ENCODE data around the gene PCED1B.
"Not testable (repeated sequence)": the region's sequence is repeated elsewhere in the genome, so short reads cannot be mapped to it uniquely, and the experiment has no call there.

The PCED1B gene

DNA sequence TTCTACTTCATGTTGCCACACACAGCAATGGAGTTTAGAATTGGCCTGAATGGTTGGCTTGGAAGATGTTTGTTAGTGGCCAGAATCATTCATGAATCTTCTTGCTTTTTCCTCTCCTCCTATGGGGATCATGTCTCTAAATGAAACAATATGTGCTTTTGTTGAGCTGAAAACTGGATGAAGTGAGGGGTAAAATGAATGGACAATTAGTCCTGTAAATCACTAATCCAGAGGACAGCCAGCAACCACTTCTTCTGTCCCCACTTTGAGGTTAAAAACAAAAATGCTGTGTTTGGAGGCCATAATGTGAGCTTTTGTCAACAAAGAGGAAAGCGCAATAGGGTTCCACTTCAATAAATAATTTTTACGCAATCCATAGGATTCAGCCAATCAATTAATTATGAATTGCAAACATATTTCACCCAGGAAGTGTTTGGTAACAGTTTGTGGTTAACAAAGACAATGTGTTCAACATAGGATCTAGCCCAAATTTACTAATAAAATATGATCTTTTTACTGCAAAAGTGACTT is 30.7 kb downstream of the PCED1B start:
- Mint-ChIP-seq H3K36me3 (peaks cover 27% of the 10 kb centered on the region), H3K9me3 (no peaks in the 10 kb centered on the region), H3K27me3 (no peaks in the 10 kb centered on the region), H3K27ac (no peak overlapping the region), H3K4me1 (peaks cover under 1% of the 10 kb centered on the region), H3K4me3 (no peak overlapping the region)
- ATAC-seq (ENCODE audit: low read depth) (no peak), DNase-seq (ENCODE audit: low spot score in 2 of 2) (no peak)

- Mint-ChIP-seq H3K27ac (no peak overlapping the region), H3K4me3 (no peak overlapping the region), H3K4me1 (peaks cover 2% of the 10 kb centered on the region), H3K36me3 (peaks cover 28% of the 10 kb centered on the region), H3K9me3 (no peaks in the 10 kb centered on the region), H3K27me3 (no peaks in the 10 kb centered on the region)
- no peak for DNase-seq (ENCODE audit: low spot score in 2 of 2)
- ATAC-seq (ENCODE audit: low read depth): no peak
These were observed 31.4 kb downstream of the PCED1B start for GRCh38 chr12:47110718-47111391.

DNA sequence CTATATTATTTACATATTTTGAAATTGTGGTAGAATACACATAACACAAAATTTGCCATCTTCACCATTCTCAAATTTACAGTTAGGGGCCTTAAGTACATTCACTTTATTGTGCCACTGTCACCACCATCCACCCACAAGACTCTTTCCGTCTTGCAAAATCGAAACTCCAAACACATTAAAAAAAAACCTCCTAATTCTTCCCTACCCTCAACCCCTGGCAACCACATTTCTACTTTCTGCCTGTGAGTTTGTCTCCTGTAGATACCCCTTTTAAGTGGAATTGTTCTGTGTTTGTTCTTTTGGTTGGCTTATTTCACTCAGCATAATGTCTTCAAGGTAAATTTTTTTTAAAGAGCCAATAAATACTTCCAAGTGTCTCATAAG is 32.0 kb downstream of the PCED1B start:
- Mint-ChIP-seq H3K36me3 (peaks cover 28% of the 10 kb centered on the region), H3K4me3 (no peak overlapping the region), H3K9me3 (no peaks in the 10 kb centered on the region), H3K27ac (peak overlapping the region; percentile 7), H3K4me1 (peaks cover 2% of the 10 kb centered on the region), H3K27me3 (no peaks in the 10 kb centered on the region)
- ATAC-seq (ENCODE audit: low read depth): no peak
- no peak for DNase-seq (ENCODE audit: low spot score in 2 of 2)

DNA sequence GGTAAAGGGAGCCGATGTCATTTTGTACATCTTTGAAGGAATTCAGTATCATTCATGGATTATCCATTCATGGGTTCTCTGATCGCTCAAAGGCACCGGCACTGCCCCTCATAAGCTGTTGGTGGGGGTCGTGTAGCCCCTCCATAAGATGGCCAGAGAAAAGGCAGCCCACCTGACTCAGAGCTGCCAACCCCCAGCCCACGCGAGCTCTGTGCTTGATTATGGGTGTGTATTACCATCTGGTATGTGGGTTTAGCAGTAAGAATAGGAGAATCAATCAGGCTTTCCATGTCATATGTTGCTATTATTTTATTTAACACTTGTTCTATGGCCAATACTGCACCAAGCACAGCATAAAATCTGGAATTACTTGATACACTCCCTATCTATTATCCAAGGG is 32.4 kb downstream of the PCED1B start:
- ATAC-seq (ENCODE audit: low read depth): no peak
- peaks cover 2% of the 10 kb centered on the region for H3K4me1 Mint-ChIP-seq
- peak overlapping the region; percentile 7 for H3K27ac Mint-ChIP-seq
- peaks cover 27% of the 10 kb centered on the region for H3K36me3 Mint-ChIP-seq
- H3K4me3 Mint-ChIP-seq: no peak overlapping the region
- no peak for DNase-seq (ENCODE audit: low spot score in 2 of 2)
- no peaks in the 10 kb centered on the region for H3K27me3 Mint-ChIP-seq
- no peaks in the 10 kb centered on the region for H3K9me3 Mint-ChIP-seq

DNA sequence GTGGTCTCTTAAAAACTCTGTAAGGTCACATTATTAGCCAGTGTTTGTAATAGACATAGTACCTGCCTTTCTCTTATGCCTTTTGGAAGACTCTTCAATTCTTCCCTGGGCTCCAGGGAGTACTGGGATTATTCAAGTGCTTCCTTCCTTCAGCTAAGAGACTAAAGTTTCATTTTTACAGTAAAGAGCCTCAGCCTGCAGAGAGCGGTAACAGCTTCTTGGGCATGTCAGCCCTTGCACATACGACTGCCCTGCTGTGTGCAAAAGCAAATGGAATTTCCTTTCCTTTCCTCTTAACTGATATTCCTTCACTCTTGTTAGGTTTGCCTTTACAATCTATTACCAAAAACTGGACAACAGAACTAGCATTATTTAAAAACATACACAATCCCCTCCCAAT is 33.3 kb downstream of the PCED1B start:
- H3K4me1 Mint-ChIP-seq: peaks cover 2% of the 10 kb centered on the region
- H3K9me3 Mint-ChIP-seq: no peaks in the 10 kb centered on the region
- no peak overlapping the region for H3K27ac Mint-ChIP-seq
- H3K36me3 Mint-ChIP-seq: peaks cover 23% of the 10 kb centered on the region
- no peaks in the 10 kb centered on the region for H3K27me3 Mint-ChIP-seq
- no peak overlapping the region for H3K4me3 Mint-ChIP-seq
- DNase-seq (ENCODE audit: low spot score in 2 of 2) (no peak), ATAC-seq (ENCODE audit: low read depth) (no peak)

DNA sequence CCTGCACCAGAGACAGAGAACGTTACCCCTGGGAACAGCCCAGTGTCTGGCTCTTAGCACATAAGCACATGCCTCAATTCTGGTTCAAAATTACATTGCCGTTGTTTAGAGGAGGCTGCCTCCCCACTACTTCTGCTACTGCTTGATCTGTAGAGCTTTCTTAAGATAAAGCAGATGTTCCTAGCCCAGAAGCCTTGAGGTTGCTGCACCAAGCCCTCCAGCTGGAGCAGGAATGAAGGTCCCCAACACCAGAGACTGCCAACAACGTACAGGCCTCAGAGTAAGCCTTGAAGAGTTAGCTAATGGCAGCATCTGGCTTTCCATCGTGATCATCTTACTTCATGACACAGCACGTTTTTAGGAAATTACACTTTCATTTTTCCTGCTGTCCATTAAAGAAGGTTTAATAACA is 35.1 kb downstream of the PCED1B start:
- DNase-seq (ENCODE audit: low spot score in 2 of 2): no peak
- H3K27me3 Mint-ChIP-seq: no peaks in the 10 kb centered on the region
- no peak overlapping the region for H3K4me3 Mint-ChIP-seq

GRCh38 chr12:47117305-47117704 is 37.9 kb downstream of the PCED1B start:
- H3K4me1 Mint-ChIP-seq; H3K27me3 Mint-ChIP-seq; ATAC-seq (ENCODE audit: low read depth); H3K4me3 Mint-ChIP-seq; H3K9me3 Mint-ChIP-seq; H3K27ac Mint-ChIP-seq; DNase-seq (ENCODE audit: low spot score in 2 of 2): not testable (repeated sequence)
- peaks cover 18% of the 10 kb centered on the region for H3K36me3 Mint-ChIP-seq

More for the DNA sequence above, 35.1 kb downstream of the PCED1B start:
- ATAC-seq (ENCODE audit: low read depth): no peak
- Mint-ChIP-seq H3K36me3 (peaks cover 23% of the 10 kb centered on the region), H3K4me1 (peaks cover 2% of the 10 kb centered on the region), H3K9me3 (no peaks in the 10 kb centered on the region), H3K27ac (no peak overlapping the region)

DNA sequence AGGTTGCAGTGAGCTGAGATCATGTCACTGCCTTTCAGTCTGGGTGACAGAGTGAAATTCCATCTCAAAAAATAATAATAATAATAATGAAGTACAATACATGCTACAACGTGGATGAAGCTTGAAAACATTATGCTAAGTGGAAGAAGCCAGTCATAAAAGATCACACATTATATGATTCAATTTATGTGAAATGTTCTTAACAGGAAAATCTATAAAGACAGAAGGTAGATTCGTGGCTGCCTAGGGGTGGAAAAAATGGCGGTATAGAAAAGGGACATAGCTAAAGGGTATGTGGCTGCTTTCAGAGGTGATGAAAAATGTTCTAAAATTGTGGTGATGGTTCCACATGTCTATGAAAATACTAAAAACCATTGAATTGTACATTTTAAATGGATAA is 41.3 kb downstream of the PCED1B start:
- H3K36me3 Mint-ChIP-seq: peaks cover 20% of the 10 kb centered on the region
- DNase-seq (ENCODE audit: low spot score in 2 of 2) (no peak), ATAC-seq (ENCODE audit: low read depth) (no peak)
- H3K27ac Mint-ChIP-seq: no peak overlapping the region
- H3K9me3 Mint-ChIP-seq: no peaks in the 10 kb centered on the region
- no peaks in the 10 kb centered on the region for H3K27me3 Mint-ChIP-seq
- no peak overlapping the region for H3K4me3 Mint-ChIP-seq
- H3K4me1 Mint-ChIP-seq: peaks cover 7% of the 10 kb centered on the region

GRCh38 chr12:47121146-47121545 is 41.7 kb downstream of the PCED1B start:
- DNase-seq (ENCODE audit: low spot score in 2 of 2) (no peak), ATAC-seq (ENCODE audit: low read depth) (no peak)
- Mint-ChIP-seq H3K36me3 (peaks cover 20% of the 10 kb centered on the region), H3K9me3 (no peaks in the 10 kb centered on the region), H3K27me3 (no peaks in the 10 kb centered on the region), H3K27ac (no peak overlapping the region), H3K4me3 (no peak overlapping the region), H3K4me1 (peaks cover 7% of the 10 kb centered on the region)

GRCh38 chr12:47122602-47123001 is 43.2 kb downstream of the PCED1B start:
- Mint-ChIP-seq H3K4me1 (peaks cover 7% of the 10 kb centered on the region), H3K4me3 (no peak overlapping the region), H3K9me3 (no peaks in the 10 kb centered on the region), H3K27me3 (no peaks in the 10 kb centered on the region), H3K36me3 (peaks cover 22% of the 10 kb centered on the region), H3K27ac (peak overlapping the region; percentile 41)
- no peak for DNase-seq (ENCODE audit: low spot score in 2 of 2)
- ATAC-seq (ENCODE audit: low read depth): no peak

DNA sequence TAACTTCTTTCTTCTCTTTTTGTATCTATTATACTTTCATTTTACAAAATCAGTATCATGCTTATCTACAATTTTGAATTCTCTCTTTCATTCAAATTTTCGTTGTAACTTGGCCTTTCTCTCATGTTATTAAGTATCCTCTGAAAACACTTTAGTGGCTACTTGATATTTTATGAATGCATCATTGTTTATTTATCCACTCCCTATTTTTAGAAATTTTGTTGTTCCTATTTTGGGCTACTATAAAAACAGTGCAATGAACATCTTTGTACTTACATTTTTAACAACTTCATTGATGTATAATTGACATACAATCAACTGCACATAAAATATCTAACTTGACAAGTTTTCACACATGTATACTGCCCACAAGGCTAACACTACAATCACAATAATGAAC is 44.3 kb downstream of the PCED1B start:
- no peak overlapping the region for H3K4me3 Mint-ChIP-seq
- H3K36me3 Mint-ChIP-seq: peaks cover 20% of the 10 kb centered on the region
- ATAC-seq (ENCODE audit: low read depth) (no peak), DNase-seq (ENCODE audit: low spot score in 2 of 2) (no peak)
- no peaks in the 10 kb centered on the region for H3K9me3 Mint-ChIP-seq
- no peaks in the 10 kb centered on the region for H3K27me3 Mint-ChIP-seq
- peaks cover 9% of the 10 kb centered on the region for H3K4me1 Mint-ChIP-seq
- H3K27ac Mint-ChIP-seq: peak overlapping the region; percentile 79

DNA sequence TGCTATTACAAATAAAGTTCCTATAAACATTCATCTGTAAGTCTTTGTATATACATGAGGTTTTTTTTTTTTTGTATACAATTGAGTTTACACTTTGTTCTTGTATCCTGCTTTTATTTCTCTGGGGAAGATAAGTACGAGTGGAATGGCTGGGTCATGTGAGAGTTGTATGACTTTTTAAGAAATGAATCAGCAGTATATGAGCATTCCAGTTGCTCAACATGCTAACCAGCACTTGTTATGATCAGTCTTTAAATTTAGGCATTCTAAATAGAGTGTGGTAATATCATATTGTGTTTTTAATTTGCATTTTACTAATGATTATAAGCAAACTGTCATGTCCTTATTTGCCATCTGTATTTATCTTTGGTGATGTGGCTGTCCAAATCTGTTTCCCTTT is 45.0 kb downstream of the PCED1B start:
- Mint-ChIP-seq H3K27ac (peak overlapping the region; percentile 79), H3K36me3 (peaks cover 20% of the 10 kb centered on the region), H3K4me3 (no peak overlapping the region), H3K9me3 (no peaks in the 10 kb centered on the region), H3K4me1 (peaks cover 12% of the 10 kb centered on the region), H3K27me3 (no peaks in the 10 kb centered on the region)
- ATAC-seq (ENCODE audit: low read depth) (no peak), DNase-seq (ENCODE audit: low spot score in 2 of 2) (no peak)

DNA sequence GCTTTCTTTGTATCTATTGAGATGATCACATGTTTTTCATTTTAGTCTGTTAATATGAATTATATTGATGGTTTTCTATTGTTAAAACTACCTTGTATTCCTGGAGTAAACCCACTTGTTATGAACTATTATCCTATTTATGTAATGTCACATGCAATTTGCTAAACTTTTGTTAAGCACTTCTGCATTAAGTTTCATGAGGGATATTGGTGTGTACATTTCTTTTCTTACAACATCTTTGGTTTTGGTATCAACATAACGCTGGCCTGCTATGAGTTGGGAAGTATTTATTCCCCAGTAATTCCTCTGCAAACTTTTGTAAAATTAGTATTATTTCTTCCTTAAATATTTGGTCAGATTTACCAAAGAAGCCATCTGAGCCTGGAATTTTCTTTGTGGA is 46.8 kb downstream of the PCED1B start:
- H3K4me1 Mint-ChIP-seq: peaks cover 15% of the 10 kb centered on the region
- H3K36me3 Mint-ChIP-seq: peaks cover 18% of the 10 kb centered on the region
- no peak overlapping the region for H3K27ac Mint-ChIP-seq
- H3K27me3 Mint-ChIP-seq: no peaks in the 10 kb centered on the region
- no peak for ATAC-seq (ENCODE audit: low read depth)
- no peaks in the 10 kb centered on the region for H3K9me3 Mint-ChIP-seq
- no peak overlapping the region for H3K4me3 Mint-ChIP-seq
- DNase-seq (ENCODE audit: low spot score in 2 of 2): no peak

GRCh38 chr12:47131011-47131410 is 51.6 kb downstream of the PCED1B start:
- Mint-ChIP-seq H3K4me1 (peaks cover 13% of the 10 kb centered on the region), H3K36me3 (peaks cover 21% of the 10 kb centered on the region), H3K9me3 (no peaks in the 10 kb centered on the region), H3K27me3 (no peaks in the 10 kb centered on the region), H3K27ac (no peak overlapping the region), H3K4me3 (no peak overlapping the region)
- DNase-seq (ENCODE audit: low spot score in 2 of 2): no peak
- ATAC-seq (ENCODE audit: low read depth): no peak

GRCh38 chr12:47134005-47134404 is 54.6 kb downstream of the PCED1B start:
- Mint-ChIP-seq H3K27me3 (no peaks in the 10 kb centered on the region), H3K27ac (no peak overlapping the region), H3K4me1 (peaks cover 9% of the 10 kb centered on the region), H3K9me3 (no peaks in the 10 kb centered on the region), H3K4me3 (no peak overlapping the region), H3K36me3 (peaks cover 18% of the 10 kb centered on the region)
- DNase-seq (ENCODE audit: low spot score in 2 of 2): no peak
- no peak for ATAC-seq (ENCODE audit: low read depth)
